NOMO-1 (cell line): ENCODE data around the gene INTS11.

ENCODE experiments used
- DNase-seq, 2 experiments: peaks; one replicate each; lab custom pipeline; 2025; ENCODE audit not compliant: unreplicated experiment in 2 of 2; lab: John Stamatoyannopoulos, UW

The INTS11 gene

DNA sequence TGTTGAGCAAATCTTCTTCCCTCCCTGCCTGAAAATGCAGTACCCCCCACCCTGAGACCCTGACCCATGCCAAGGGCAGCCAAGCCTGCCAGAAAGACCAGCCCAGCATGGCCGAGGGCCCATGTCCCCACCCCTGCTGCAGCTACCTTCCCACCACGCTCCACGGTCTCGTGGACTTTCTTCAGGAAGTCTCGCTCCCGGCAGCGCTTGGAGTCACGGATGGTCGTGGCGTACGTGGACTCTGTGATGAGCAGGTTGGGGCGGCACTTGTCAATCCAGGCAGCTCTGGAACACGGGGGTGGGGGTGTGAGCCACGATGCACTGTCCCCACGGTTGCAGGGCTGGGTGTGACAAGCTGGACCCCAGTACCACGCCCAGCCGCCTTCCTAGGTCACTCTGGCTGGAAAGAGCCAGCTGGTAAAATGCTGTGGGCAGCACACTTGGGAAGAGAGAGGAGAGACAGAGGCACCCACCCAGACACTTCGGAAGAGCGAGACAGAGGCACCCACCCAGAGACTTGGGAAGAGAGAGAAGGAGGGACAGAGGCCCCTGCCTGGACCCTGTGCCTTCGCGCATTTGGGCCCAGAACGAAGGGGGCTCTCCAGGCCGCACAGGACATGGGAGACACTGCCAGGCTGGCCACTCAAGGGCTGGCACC lies 9.7 kb downstream of the INTS11 start:
- DNase-seq: no peak

DNA sequence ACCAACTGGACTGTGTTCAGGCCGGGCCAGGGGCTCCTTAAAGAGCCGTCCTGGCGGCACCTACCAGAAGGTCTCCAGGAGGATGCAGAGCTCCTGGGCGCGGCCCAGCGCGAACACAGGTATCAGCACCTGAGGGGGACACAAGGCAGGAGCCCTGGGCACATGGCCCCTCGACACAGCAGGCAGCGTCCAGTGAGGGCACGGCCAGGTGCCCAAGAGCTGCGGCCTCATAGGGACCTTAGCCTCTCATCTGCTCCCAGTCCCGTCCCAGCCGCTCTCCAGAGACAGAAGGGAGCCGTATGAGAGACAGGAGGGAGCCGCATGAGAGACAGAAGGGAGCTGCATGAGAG lies 10.2 kb downstream of the INTS11 start:
- no peak for DNase-seq

DNA sequence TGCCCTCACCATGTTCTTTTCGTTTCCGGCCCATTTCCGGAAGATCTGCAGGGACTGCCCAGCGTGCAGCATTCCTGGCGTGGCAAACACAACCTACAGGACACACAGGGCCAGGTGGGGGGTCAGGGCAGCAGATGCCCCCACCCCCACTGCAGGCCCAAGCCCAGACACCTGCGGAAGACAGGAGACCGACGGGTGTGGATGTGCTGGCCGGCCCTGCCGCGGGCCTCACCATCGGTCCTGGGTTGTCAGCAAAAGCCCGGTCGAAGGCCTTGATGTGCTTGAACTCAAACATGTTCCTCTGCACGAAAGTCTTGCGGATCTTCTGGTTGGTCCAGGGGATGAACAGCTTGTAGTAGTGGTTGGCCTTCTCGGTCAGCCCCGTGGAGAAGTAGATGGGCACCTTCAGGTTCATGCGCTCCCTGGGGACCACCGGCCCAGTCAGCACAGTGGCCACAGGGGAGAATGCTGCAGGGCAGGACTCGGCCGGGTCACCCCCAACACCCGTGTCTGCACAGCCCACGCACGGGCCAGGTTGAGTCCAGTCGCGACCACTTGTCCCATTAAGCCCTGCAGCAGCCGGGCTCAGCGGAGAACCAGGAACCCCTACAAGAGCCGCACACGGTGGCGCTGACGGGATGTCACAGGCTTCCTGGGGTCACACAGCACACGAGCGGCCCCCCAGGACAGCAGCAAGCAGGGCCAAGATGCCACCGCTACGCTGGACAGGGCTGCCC lies 10.8 kb downstream of the INTS11 start:
- no peak for DNase-seq

DNA sequence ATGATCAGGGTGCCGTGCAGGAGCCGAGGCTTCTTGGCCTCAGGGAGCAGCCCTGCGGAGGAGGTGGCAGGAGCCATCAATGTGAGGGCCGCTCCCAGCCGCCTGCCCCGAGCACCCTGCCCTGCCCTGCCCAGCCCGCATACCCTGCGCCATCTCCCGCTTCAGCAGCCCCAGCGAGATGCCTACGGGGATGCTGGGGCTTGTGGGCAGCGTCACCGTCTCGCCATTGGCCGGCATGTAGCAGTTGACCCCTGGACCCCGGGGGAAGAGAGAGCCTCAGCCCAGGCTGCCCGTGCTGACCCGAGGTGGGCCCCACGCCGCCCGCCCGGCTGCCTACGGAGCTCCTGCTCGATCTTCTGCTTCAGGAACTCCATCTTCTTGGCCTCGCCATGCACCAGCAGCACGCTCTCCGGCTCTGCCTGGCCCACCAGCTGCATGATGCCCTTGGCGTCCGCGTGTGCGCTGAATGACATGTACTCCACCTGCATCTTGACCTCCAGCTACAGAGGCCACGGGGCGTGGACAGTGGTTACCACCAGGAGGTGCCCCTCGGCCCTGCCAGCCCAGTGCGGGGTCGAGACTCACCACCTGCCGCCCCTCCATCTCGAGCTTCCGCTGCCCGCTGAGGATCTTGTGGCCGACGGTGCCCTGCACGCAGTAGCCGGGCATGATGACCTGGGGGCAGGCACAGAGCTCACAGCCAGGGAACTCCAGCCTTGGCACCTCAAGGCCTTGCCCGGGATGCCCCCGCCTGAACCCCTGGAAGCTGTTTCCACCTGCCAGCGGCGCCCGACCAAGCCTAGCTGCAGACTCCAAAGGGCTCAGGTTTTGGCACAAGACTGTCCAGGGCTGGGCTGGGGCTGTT lies 11.8 kb downstream of the INTS11 start:
- no peak for DNase-seq

DNA sequence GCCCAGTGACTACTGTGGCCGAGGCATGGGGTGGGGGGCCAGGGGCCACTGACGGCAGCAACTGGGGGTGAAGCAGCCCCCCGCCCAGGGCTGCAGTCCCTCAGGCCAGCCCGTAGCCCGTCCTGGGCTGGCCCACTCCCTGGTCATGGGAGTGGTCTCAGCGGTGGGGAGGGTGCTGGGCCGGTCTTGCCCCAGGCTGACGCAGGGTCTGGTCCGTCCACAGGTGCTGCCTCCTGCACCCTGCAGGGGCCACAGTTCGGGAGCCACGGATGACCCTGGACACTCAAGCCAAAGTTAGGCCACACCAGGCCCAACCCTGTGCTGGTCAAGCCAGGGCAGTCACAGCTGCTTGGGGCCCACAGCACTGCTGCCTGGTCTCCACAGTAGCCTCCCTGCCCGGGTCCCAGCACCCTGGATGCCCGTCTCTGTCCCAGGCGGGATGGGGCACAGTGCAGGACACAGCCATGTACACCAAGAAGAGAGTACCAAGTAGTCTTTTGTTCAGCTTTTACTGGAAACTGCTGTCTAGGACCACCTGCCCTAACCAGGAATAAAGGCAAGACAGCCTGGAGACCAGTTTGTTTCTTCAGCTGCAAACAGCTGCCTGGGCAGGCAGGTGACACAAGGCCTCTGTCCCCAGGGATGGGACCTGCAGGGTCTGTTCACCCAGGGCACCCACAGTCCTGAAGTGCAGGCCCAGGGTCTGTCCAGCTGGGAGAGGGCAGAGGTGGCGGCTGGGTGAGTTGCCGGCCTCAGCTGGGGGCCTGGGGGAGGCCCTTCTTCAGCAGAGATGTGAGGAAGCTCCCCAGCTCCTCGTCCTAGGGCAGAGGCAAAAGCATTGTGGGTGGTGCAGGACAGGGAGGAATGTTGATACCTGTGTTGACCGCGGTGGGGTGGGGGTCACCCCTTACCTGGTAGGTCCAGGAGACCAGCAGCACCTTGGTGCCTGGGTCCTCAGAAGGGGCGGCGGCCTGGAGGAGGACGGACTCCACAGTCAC lies 13.1 kb downstream of the INTS11 start:
- DNase-seq: no peak

DNA sequence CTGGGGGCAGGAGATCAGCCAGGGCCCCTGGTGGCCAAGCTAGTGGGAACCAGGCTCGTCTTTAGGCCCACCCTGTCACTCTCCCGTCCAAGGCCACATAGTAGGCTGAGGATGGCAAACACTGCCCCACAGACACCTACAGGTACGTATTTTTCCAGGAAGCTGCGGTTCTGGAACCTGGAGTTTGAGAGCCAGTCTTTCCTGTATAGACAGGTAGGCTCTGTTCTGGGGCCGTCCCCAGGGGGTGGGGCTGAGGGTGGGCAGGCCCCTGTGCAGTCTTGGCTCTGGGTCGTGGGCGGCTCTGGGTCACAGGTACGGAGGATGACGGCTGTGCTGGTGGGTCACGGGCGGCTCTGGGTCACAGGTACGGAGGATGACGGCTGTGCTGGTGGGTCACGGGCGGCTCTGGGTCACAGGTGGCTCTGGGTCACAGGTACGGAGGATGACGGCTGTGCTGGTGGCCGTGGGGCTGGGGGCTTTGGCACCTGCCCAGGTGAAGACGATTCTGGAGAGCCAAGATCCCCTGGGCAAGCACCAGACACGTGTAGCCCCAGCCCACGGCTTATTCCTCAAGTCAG lies 13.9 kb downstream of the INTS11 start:
- no peak for DNase-seq

DNA sequence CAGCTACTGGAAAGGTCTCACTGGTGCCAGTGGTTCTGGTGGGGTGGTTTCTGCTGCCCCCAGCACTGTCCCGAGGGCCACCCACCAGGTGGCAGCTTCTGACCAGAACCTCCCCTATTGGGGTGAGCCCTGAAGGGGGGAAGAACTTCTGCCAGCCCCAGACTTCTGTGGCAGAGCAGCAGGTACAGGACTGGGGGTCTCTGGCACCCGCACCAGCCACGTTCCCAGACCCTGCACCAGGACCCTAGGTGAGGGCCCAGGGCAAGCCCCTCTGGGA lies 14.4 kb downstream of the INTS11 start:
- no peak for DNase-seq

DNA sequence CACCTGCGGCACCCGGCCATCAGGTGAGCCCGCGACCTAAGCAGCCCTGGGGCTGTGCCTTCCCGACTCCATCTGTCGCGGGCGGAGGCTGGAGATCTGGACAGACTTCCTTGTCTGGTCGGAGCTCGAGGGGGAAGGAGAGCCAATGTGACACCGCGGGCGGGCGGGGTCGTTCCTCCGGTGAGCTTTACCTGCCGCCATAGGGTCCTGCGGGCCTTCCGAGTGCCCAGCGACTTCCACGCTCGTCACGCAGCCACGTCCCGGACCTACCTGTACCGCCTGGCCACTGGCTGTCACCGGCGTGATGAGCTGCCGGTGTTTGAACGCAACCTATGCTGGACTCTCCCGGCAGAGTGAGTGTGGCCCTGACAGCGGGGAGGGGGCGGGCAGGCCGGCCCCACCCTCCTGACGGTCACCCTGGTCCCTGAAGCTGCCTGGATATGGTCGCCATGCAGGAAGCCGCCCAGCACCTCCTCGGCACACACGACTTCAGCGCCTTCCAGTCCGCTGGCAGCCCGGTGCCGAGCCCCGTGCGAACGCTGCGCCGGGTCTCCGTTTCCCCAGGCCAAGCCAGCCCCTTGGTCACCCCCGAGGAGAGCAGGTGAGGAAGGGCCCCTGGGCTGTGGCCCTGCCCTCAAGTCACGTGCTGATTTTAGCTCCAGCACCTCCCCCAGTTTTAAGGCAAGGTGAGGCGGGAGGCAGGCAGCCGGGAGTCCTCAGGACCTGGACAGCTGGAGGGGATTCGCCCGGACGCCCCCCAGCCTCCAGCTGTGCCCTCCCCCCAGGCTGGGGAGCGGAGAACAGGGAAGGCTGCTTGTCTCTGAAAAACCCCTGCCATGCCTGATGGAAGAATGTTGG lies 15.0 kb downstream of the INTS11 start:
- peak in 1 of 2 experiments; percentile 21 for DNase-seq

DNA sequence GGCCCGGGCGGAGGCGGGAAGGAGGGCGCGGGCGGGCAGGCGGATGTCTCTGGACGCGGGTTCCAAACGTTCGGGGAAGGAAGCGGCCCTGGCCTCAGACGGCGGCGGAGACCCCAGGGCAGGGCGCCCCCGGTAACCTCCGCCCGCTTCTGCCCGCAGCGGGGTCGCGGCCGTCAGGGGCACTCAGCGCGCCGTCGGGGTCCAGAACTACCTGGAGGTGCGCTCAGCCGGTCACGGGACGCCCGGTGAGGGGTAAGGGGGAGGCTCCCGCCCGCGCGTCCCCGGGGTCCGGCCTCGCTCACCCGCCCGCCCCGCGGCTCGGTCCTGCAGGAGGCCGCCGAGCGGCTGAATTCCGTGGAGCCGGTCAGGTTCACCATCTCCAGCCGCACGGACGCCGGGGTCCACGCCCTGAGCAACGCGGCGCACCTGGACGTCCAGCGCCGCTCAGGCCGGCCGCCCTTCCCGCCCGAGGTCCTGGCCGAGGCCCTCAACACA lies 15.7 kb downstream of the INTS11 start:
- no peak for DNase-seq

DNA sequence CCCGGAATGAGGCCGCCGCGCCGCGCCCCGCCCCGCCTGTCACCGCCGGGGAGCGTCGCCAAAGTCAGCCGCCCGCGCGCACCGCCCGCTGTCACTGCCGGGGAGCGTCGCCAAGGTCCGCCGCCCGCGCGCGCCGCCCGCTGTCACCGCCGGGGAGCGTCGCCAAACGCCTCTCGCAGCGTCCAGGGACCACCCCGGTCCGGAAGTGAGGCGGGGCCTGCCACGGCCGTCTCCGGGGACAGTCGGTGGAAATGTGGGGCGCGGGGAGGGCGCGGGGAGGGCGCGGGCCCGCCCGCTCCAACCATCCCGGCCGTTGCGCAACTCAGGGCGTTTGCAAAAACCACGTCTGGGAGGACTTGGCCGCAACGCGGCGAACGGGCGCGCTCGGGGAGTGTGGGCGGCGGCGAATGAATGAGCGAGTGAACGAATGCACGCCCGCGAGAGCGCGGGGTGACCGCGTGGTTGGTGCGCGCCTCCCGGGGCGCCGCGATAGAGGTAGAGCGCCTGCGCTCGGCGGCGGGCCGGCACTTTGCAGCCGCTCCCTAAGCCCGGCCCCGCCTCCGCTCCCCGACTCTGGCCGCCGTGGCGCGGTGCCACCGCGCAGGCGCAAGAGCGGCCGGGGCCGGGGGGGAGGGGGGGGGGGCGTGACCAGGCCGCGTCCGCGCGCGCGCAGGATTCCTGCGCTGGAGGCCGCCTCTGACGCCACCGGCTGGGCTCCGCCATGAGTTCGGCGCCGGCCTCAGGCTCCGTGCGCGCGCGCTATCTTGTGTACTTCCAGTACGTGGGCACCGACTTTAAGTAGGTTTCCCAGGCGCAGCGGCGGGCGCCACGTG lies 16.3 kb downstream of the INTS11 start, which contains the start of the genes ACAP3 and PUSL1:
Gene ACAP3, minus strand, starts transcription at position 8 of the 833 bp plus-strand sequence. CDS start 115 bp downstream, outside the sequence.
Gene PUSL1, plus strand, starts transcription at position 675 of the 833 bp plus-strand sequence. Its CDS starts 47 bp downstream, at position 722.
- DNase-seq: peak; percentile 94 to 97

DNA sequence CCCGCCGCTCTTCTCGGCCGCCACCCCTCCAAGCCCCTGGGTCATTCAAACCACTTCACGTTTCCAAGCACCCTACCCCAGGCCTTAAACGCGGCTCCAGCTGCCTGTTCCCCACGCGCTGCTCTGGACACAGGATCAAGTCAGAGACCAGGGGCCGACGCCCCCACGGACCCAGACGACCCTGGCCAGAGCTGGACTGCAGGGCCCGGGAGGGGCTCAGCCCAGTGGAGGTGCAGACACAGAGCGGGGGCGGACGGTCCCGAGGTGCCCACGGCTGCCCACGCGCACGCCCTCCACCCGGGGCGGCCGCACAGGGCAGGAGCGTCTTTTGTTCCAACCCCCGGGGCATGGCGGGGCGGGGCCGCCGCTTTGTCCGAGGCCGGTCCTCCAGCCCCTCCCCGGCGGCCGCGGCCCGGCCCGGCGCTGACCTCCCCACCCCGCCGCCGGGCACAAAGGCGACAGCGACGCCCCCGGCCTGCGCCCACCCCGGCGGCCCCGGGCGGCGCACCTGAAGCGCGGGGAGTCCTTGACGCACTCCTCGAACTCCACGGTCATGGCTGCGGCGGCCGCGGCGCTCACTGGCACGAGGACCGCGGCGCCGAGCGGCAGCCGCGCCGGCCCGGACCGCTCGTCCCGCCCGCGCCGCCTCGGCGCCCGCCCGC lies 17.1 kb downstream of the INTS11 start:
- DNase-seq: no peak

DNA sequence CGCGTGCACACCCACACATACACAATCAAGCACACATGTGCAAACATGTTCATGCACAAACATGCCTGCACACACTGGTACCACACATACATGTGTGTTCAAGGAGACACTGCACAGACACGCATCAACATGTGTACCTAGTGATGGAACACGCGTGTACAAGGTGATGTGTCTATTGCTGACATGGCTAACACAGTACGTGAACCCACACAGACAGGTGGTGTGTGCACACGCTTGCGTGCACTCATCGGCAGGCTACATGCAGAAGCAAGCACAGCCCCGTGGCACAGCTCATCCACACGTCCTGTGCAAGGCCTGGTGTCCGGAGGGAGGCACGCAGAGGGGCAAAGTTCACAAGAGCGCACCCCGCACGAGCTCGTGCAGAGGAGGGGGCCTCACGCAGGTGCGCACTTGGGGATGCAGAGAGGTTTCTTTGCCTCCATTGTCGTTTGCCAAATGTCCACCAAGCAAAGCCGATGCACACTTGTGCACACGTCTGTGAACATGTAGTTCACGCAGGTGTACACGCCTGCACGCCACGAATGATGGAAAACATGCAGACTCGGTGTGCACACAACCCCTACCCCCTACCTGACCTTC lies 17.7 kb downstream of the INTS11 start:
- no peak for DNase-seq

DNA sequence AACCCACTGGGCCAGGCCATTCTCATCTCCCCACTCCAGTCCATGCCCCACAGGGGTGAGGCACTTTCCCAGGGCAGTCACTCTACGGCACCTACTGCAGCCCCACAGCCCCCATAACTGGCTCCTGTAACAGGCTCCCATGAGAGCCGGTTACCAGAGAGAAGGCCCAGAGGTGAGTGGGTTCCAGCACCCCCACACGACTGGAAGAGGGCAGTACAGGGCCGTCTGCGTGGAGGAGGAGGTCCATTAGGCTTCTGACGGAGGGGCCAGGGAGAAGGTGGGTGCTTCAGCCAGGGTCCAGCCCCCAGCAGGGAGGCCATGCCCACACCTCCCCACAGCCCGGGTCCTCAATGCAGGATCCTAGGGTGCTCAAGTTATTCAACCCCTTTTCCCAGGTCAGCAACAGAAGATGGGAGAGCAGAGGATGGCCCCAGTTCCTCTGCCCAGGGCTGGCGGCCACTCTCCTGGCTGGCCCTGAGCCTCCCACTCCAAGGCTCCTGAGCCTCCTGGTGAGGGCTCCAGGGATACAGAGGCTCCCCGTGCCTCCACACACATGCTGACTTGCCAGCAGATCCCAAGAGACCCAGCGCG lies 18.3 kb downstream of the INTS11 start:
- no peak for DNase-seq

DNA sequence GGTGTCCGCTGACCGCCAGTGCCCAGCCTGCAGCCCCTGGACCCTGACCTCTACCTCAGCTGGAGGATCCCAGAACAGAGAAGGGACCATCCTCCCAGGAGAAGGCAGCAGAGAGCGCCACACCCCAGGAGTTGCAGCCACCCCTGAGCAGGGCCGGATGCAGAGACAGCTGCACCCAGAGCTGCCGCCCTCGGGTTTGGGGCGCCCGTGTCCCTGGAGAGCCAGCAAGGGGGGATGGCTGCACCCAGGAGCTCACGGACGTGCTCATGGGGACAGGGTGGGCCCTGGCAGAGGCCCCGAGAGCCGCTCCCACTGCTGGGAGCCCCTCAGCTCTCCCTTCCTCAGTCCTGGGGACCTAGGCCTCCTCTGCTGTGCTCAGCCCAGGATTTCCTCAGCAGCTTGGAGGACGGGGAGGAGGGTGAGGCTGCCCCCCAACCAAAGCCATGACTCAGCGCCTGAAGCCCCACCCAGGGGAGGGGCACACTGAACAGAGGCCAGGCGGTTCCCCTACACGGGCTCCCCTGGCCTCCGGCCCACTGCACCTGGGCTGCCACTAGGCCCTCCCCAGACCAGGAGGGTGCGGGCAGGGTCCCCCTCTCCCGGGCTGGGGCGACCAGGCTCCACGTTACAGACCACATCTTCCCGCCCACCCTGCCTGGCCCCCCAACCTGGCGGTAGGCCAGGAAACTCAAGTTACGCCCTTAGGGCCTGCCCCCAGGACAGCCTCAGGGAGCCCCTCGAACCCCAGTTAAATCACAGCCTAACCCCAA lies 19.0 kb downstream of the INTS11 start:
- peak; percentile 63 to 90 for DNase-seq

DNA sequence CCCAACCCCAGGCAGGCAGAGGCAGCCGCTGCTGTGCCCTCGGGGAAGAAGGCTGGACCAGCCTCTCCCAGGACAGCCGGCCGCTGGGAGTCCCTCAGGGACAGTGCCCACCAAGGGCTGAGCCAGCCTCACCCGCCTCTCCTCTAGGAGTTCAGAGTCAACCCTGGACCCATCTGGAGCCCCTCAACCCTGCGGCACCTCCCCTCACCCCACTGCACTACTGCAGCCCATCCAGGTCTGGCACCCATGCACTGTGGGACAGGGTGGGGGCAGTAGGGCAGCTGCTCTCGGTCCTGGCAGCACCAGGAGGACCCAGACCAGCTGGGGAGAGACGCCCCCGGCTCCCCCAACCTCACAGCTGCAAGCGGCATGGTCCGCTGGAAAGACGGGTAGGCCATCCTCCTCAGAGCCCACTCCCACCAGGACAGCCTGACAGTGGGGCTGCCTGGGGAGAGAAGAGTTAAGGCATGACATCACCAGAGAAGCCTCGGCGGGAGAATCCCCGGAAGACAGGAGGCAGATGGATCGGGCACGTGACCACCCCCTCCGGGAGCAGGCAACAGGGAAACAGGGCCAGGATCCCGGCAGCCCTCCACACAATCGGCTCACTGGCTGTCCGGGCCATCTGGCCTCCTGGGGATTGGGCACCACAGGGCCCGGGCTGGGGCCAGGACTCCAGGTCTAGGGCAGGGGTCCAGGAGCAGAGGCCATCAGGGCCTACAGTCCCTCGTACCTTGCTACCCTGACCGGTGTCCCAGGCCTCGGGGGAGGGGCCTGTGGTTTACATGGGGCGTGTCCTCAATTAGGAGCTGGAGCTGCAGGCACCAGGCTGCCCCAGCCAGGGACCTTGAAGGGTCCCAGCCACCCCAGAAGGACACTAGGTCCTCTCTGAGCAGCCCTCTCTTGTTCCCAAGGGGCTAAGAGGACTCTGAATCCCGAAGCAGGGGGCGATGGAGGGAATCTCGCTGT lies 19.8 kb downstream of the INTS11 start:
- DNase-seq: no peak
